Measurements from ENCODE around the gene POLD4. TPM values are rescaled to one million over a fixed set of nuclear protein-coding genes. Genes with fewer than 3 reads are reported as not detected.

The POLD4 gene
- polyA plus RNA-seq, 1 experiment, result 45.9 TPM

GRCh38 chr11:67373648-67374570 is 20.6 kb upstream of the POLD4 start:
- H3K27ac ChIP-seq (ENCODE audit: low read depth, low read length), result peak overlapping the region; percentile 99
- no peaks in the 10 kb centered on the region; the same call in 1 of the 2 replicates for H3K9me3 ChIP-seq (ENCODE audit: control insufficient read depth, insufficient read depth, low read length)
- no peaks in the 10 kb centered on the region for H3K27me3 ChIP-seq (ENCODE audit: control insufficient read depth, insufficient read depth, low read length)
- POLR2A ChIA-PET, result interaction anchor here (0.6 to 8.0 kb wide), 15 partner anchors 9 to 1801 kb away, joined by 3 to 106 read pairs (median 5); partner anchors contain the start of genes AIP, FAM89B, POLD4 and PPP1CA
- H3K4me3 ChIP-seq (ENCODE audit: low read depth, low read length), result peak overlapping the region; percentile 67
- CTCF ChIA-PET, result interaction anchor here (0.6 to 24.1 kb wide), 4 partner anchors 13 to 783 kb away, joined by 4 to 716 read pairs (median 6); partner anchors contain the start of gene POLD4
- peak; percentile 86 for DNase-seq (ENCODE audit: low read depth, low spot score)
- peak; percentile 34 for TF ChIP-seq CTCF (IDR thresholded peaks at IDR 0.05; ENCODE audit: low read depth, low read length)

GRCh38 chr11:67372993-67373647 is 19.8 kb upstream of the POLD4 start, which contains the start of gene CLCF1:
CLCF1 (minus strand) TSS chr11:67373598; CDS start chr11:67373539, 59 bp downstream.
- peak within 1 kb of the TSS; percentile 99 for H3K27ac ChIP-seq (ENCODE audit: low read depth, low read length)
- no peak for DNase-seq (ENCODE audit: low read depth, low spot score)
- H3K9me3 ChIP-seq (ENCODE audit: control insufficient read depth, insufficient read depth, low read length), result no peaks in the 10 kb centered on the region; the same call in 1 of the 2 replicates
- CTCF ChIA-PET, result interaction anchor here (0.6 to 24.1 kb wide), 5 partner anchors 10 to 784 kb away, joined by 4 to 716 read pairs (median 5); partner anchors contain the start of gene POLD4
- peak within 1 kb of the TSS; percentile 67 for H3K4me3 ChIP-seq (ENCODE audit: low read depth, low read length)
- POLR2A ChIA-PET, result interaction anchor here (0.6 to 8.0 kb wide), 11 partner anchors 9 to 1801 kb away, joined by 3 to 106 read pairs (median 5); partner anchors contain the start of genes AIP, FAM89B, POLD4 and RAD9A
- H3K27me3 ChIP-seq (ENCODE audit: control insufficient read depth, insufficient read depth, low read length), result no peaks in the 10 kb centered on the region
- TF ChIP-seq CTCF (IDR thresholded peaks at IDR 0.05; ENCODE audit: low read depth, low read length), result no peak

GRCh38 chr11:67372321-67372992 is 19.1 kb upstream of the POLD4 start:
- Histone ChIP-seq H3K27me3 (ENCODE audit: control insufficient read depth, insufficient read depth, low read length) (no peaks in the 10 kb centered on the region), H3K4me3 (ENCODE audit: low read depth, low read length) (peak overlapping the region; percentile 67), H3K9me3 (ENCODE audit: control insufficient read depth, insufficient read depth, low read length) (no peaks in the 10 kb centered on the region; the same call in 1 of the 2 replicates), H3K27ac (ENCODE audit: low read depth, low read length) (peak overlapping the region; percentile 65)
- no peak for TF ChIP-seq CTCF (IDR thresholded peaks at IDR 0.05; ENCODE audit: low read depth, low read length)
- POLR2A ChIA-PET, result interaction anchor here (0.6 to 8.0 kb wide), 6 partner anchors 10 to 120 kb away, joined by 3 to 106 read pairs (median 5); partner anchors contain the start of genes POLD4 and RAD9A
- no peak for DNase-seq (ENCODE audit: low read depth, low spot score)
- CTCF ChIA-PET, result interaction anchor here (0.6 to 24.1 kb wide), 3 partner anchors 10 to 175 kb away, joined by 4 to 716 read pairs (median 5); partner anchors contain the start of gene POLD4

GRCh38 chr11:67371911-67372320 is 18.6 kb upstream of the POLD4 start:
- Histone ChIP-seq H3K27ac (ENCODE audit: low read depth, low read length) (peak overlapping the region; percentile 65), H3K4me3 (ENCODE audit: low read depth, low read length) (peak overlapping the region; percentile 67), H3K27me3 (ENCODE audit: control insufficient read depth, insufficient read depth, low read length) (no peaks in the 10 kb centered on the region), H3K9me3 (ENCODE audit: control insufficient read depth, insufficient read depth, low read length) (no peaks in the 10 kb centered on the region; the same call in 1 of the 2 replicates)
- POLR2A ChIA-PET, result interaction anchor here (8.0 kb wide), 1 partner anchor 18 kb away, joined by 106 read pairs; the partner anchor contains the start of gene POLD4
- no peak for DNase-seq (ENCODE audit: low read depth, low spot score)
- CTCF ChIA-PET, result interaction anchor here (0.6 to 24.1 kb wide), 7 partner anchors 10 to 175 kb away, joined by 3 to 716 read pairs (median 5); partner anchors contain the start of genes POLD4 and PPP1CA
- no peak for TF ChIP-seq CTCF (IDR thresholded peaks at IDR 0.05; ENCODE audit: low read depth, low read length)

Data from AG04450 (cell line).